Neuronal stem cell (in vitro differentiated cells): ENCODE data around the gene SPNS2.
"Not testable (repeated sequence)": the region's sequence is repeated elsewhere in the genome, so short reads cannot be mapped to it uniquely, and the experiment has no call there.

Experiments
- DNase-seq: peaks from one replicate; pipeline ENCODE4 v3.0.0-alpha.2; 2013; ENCODE audit warnings: low spot score
- H2AFZ ChIP-seq: one replicate; pipeline ENCODE4 v1.6.1; 2013; ENCODE audit warnings: mild to moderate bottlenecking, low read length, inconsistent platforms
- H2AK5ac ChIP-seq: 2 replicates; pipeline ENCODE4 v1.6.1; 2013; ENCODE audit warnings: low read depth, mild to moderate bottlenecking, inconsistent platforms, low read length, moderate library complexity, mixed read lengths
- H2BK120ac ChIP-seq: 2 replicates; pipeline ENCODE4 v1.6.1; 2013; ENCODE audit warnings: low read depth, mild to moderate bottlenecking, inconsistent platforms, low read length, moderate library complexity, mixed read lengths
- H2BK12ac ChIP-seq: one replicate; pipeline ENCODE4 v1.6.1; 2013; ENCODE audit warnings: low read length, inconsistent platforms
- H2BK15ac ChIP-seq: 2 replicates; pipeline ENCODE4 v1.6.1; 2013; ENCODE audit warnings: mild to moderate bottlenecking, low read length, inconsistent platforms, mixed read lengths
- H2BK5ac ChIP-seq: one replicate; pipeline ENCODE4 v1.6.1; 2013; ENCODE audit warnings: inconsistent platforms, mild to moderate bottlenecking, low read length, moderate library complexity
- H3K14ac ChIP-seq: one replicate; pipeline ENCODE4 v1.6.1; 2013; ENCODE audit warnings: low read length, inconsistent platforms
- H3K18ac ChIP-seq: 2 replicates; pipeline ENCODE4 v1.6.1; 2013; ENCODE audit warnings: low read length, inconsistent platforms
- H3K23ac ChIP-seq: 2 replicates; pipeline ENCODE4 v1.6.1; 2013; ENCODE audit warnings: low read depth, mild to moderate bottlenecking, mixed read lengths, low read length, inconsistent platforms; ENCODE audit not compliant: poor library complexity
- H3K27ac ChIP-seq: replicated peaks from 3 replicates; pipeline ENCODE4 v1.5.1; 2013; ENCODE audit warnings: low read length, inconsistent platforms
- H3K27me3 ChIP-seq, 3 experiments: 2 replicates each; pipeline ENCODE4 v1.6.1; 2013; ENCODE audit warnings: low read length in 3 of 3, mild to moderate bottlenecking in 2 of 3, inconsistent platforms in 1 of 3, low read depth in 1 of 3, mixed read lengths in 1 of 3, moderate library complexity in 1 of 3; ENCODE audit not compliant: control insufficient read depth in 3 of 3, insufficient read depth in 3 of 3
- H3K36me3 ChIP-seq, 2 donors: replicated peaks in 1 of 2; 2 replicates each; pipeline ENCODE4 v1.6.1; 2013; ENCODE audit warnings: low read length in 2 of 2; ENCODE audit not compliant: control insufficient read depth in 2 of 2, insufficient read depth in 2 of 2
- H3K4ac ChIP-seq: 2 replicates; pipeline ENCODE4 v1.6.1; 2013; ENCODE audit warnings: inconsistent platforms, mild to moderate bottlenecking, low read length, moderate library complexity
- H3K4me1 ChIP-seq, 2 donors: 1 replicate in 1 of 2; 2 replicates in 1 of 2; pipeline ENCODE4 v1.6.1; 2013; ENCODE audit warnings: low read length in 2 of 2, low read depth in 1 of 2; ENCODE audit not compliant: control insufficient read depth in 2 of 2, insufficient read depth in 1 of 2
- H3K4me2 ChIP-seq: one replicate; pipeline ENCODE4 v1.6.1; 2013; ENCODE audit warnings: mild to moderate bottlenecking, low read length, inconsistent platforms; ENCODE audit not compliant: insufficient read depth, poor library complexity, severe bottlenecking
- H3K4me3 ChIP-seq, 2 donors: 2 replicates each; pipeline ENCODE4 v1.5.1; 2013; ENCODE audit warnings: low read length in 2 of 2, mild to moderate bottlenecking in 2 of 2, inconsistent platforms in 1 of 2, moderate library complexity in 1 of 2
- H3K79me1 ChIP-seq: one replicate; pipeline ENCODE4 v1.6.1; 2013; ENCODE audit warnings: low read depth, mild to moderate bottlenecking, inconsistent platforms, low read length, moderate library complexity
- H3K9ac ChIP-seq: one replicate; pipeline ENCODE4 v1.6.1; 2013; ENCODE audit warnings: mild to moderate bottlenecking, low read depth, low read length, inconsistent platforms; ENCODE audit not compliant: poor library complexity
- H3K9me3 ChIP-seq, 2 donors: replicated peaks in 1 of 2; 2 replicates each; pipeline versions ENCODE3 to v1.6.1; 2013; ENCODE audit warnings: low read length in 2 of 2, mild to moderate bottlenecking in 2 of 2, inconsistent platforms in 1 of 2, low read depth in 1 of 2, mixed read lengths in 1 of 2, moderate library complexity in 1 of 2; ENCODE audit not compliant: control insufficient read depth in 2 of 2, insufficient read depth in 1 of 2
- H4K8ac ChIP-seq: one replicate; pipeline ENCODE4 v1.6.1; 2013; ENCODE audit warnings: low read depth, mild to moderate bottlenecking, inconsistent platforms, low read length, moderate library complexity
- H4K91ac ChIP-seq: one replicate; pipeline ENCODE4 v1.6.1; 2013; ENCODE audit warnings: low read length, low read depth, mild to moderate bottlenecking, inconsistent platforms; ENCODE audit not compliant: poor library complexity
- WGBS, 2 donors: extraction: QIAGEN DNeasy Blood & Tissue Kit; methylation state at CpG; one replicate each; pipeline ENCODE4 v1.1.7; 2013; ENCODE audit warnings: missing lambda C conversion rate in 2 of 2, mixed read lengths in 1 of 2; ENCODE audit not compliant: insufficient read length in 2 of 2, insufficient replicate concordance in 1 of 2; ENCODE audit errors: extremely low coverage in 2 of 2; 5-methylcytosine and 5-hydroxymethylcytosine counted together

Gene SPNS2

DNA sequence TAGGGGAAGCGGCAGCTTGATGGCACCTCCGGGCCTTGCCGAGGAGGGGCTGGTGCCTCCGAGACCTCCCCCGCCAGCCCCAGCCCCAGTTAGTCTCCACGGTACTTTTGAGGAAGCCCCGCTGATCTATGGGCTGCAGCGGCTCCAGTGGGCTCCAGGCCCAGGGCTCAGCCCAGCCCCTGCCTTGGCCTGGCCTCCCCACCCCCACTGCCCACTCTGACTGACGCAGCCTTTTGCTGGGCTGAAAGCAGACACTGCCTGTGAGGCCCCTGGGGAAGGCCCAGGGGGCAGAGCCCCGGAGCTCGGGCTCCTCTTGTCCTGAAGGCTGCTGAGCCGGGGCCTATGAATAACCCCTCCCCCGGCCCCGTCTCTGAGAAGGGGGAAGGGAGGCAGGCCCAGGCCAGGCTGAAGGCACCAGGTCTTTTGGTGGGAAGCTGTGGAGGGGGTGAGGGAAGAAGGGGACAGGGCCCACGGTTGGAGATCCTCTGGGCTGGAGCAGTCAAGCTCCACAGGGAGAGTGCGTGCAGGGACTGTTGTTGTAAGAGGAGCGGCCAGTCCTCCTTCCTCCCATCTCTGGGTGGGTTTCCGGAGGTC is 78.1 kb downstream of the SPNS2 start:
- H3K9ac ChIP-seq: peak overlapping the region; percentile 61
- H2BK15ac ChIP-seq: peak overlapping the region; percentile 90
- no peak overlapping the region for H3K23ac ChIP-seq
- peaks cover 0 to 2% of the 10 kb centered on the region in 2 donors for H3K9me3 ChIP-seq
- peak overlapping the region; percentile 91 for H2AFZ ChIP-seq
- H4K8ac ChIP-seq: peak overlapping the region; percentile 94
- H3K79me1 ChIP-seq: peaks cover 4% of the 10 kb centered on the region
- H2BK12ac ChIP-seq: peak overlapping the region; percentile 12
- no peaks in the 10 kb centered on the region for H3K36me3 ChIP-seq
- H3K4me2 ChIP-seq: no peak overlapping the region
- H3K27ac ChIP-seq: peak overlapping the region; percentile 84
- no peak overlapping the region for H3K4me3 ChIP-seq
- H3K18ac ChIP-seq: peak overlapping the region; percentile 98
- H2BK120ac ChIP-seq: peak overlapping the region; percentile 99
- H3K14ac ChIP-seq: no peak overlapping the region
- peak; percentile 65 for DNase-seq
- peaks cover 17 to 18% of the 10 kb centered on the region in 2 donors for H3K4me1 ChIP-seq
- peak overlapping the region; percentile 17 for H3K4ac ChIP-seq
- H4K91ac ChIP-seq: peak overlapping the region; percentile 99
- peaks cover 0 to 23% (median 0%) of the 10 kb centered on the region in 3 experiments for H3K27me3 ChIP-seq
- peak overlapping the region; percentile 98 for H2BK5ac ChIP-seq
- no CpG with 5 or more reads among the region's 18 CpGs for WGBS, 2 donors
- peak overlapping the region; percentile 100 for H2AK5ac ChIP-seq

- Histone ChIP-seq H3K79me1 (peaks cover 6% of the 10 kb centered on the region), H3K23ac (no peak overlapping the region), H2BK5ac (peak overlapping the region; percentile 98), H4K8ac (peak overlapping the region; percentile 94), H3K4me2 (no peak overlapping the region), H2BK120ac (peak overlapping the region; percentile 89), H3K18ac (peak overlapping the region; percentile 98), H3K27ac (peak overlapping the region; percentile 84), H2BK12ac (peak overlapping the region; percentile 12), H3K14ac (no peak overlapping the region), H3K9ac (no peak overlapping the region), H3K27me3 (peaks cover 0 to 25% (median 0%) of the 10 kb centered on the region in 3 experiments), H2BK15ac (peak overlapping the region; percentile 90), H3K36me3 (no peaks in the 10 kb centered on the region), H3K9me3 (peaks cover 0 to 2% of the 10 kb centered on the region in 2 donors), H2AFZ (peak overlapping the region; percentile 91), H4K91ac (peak overlapping the region; percentile 34), H3K4me1 (peaks cover 21 to 24% of the 10 kb centered on the region in 2 donors), H3K4me3 (no peak overlapping the region), H2AK5ac (peak overlapping the region; percentile 95), H3K4ac (no peak overlapping the region)
- no CpG with 5 or more reads among the region's 8 CpGs for WGBS, 2 donors
- DNase-seq: no peak
Measured at GRCh38 chr17:4577386-4577993, 78.8 kb downstream of the SPNS2 start.

GRCh38 chr17:4578349-4578748 is 79.7 kb downstream of the SPNS2 start:
- H3K9ac ChIP-seq, DNase-seq, H3K4me2 ChIP-seq, H3K14ac ChIP-seq, H3K18ac ChIP-seq, H3K79me1 ChIP-seq, H3K9me3 ChIP-seq, H2AK5ac ChIP-seq, H3K23ac ChIP-seq, H2BK5ac ChIP-seq, H2BK120ac ChIP-seq, H3K4ac ChIP-seq, H2BK12ac ChIP-seq, H3K4me3 ChIP-seq, H4K8ac ChIP-seq, H2BK15ac ChIP-seq, H2AFZ ChIP-seq, H4K91ac ChIP-seq, H3K27ac ChIP-seq, H3K36me3 ChIP-seq: not testable (repeated sequence)
- WGBS, 2 donors: no CpG with 5 or more reads among the region's 24 CpGs
- Histone ChIP-seq H3K4me1 (peaks cover 21 to 27% of the 10 kb centered on the region in 2 donors), H3K27me3 (peaks cover 0 to 34% (median 4%) of the 10 kb centered on the region in 3 experiments)

- WGBS, 2 donors: no CpG with 5 or more reads among the region's 11 CpGs
- H2BK5ac ChIP-seq: peak overlapping the region; percentile 60
- H2BK120ac ChIP-seq: no peak overlapping the region
- no peak overlapping the region for H3K4ac ChIP-seq
- H3K4me3 ChIP-seq: no peak overlapping the region
- no peak overlapping the region for H4K8ac ChIP-seq
- peaks cover 0 to 2% of the 10 kb centered on the region in 2 donors for H3K9me3 ChIP-seq
- H3K4me2 ChIP-seq: no peak overlapping the region
- peak overlapping the region; percentile 27 for H3K14ac ChIP-seq
- peak overlapping the region; percentile 21 for H3K9ac ChIP-seq
- peaks cover 6% of the 10 kb centered on the region for H3K79me1 ChIP-seq
- no peak overlapping the region for H4K91ac ChIP-seq
- H3K18ac ChIP-seq: no peak overlapping the region
- peak overlapping the region; percentile 73 for H3K23ac ChIP-seq
- no peak overlapping the region for H3K27ac ChIP-seq
- peaks cover 24 to 29% of the 10 kb centered on the region in 2 donors for H3K4me1 ChIP-seq
- peak overlapping the region; percentile 45 for H2BK15ac ChIP-seq
- H2BK12ac ChIP-seq: no peak overlapping the region
- no peak for DNase-seq
- H3K36me3 ChIP-seq: no peaks in the 10 kb centered on the region
- H2AK5ac ChIP-seq: peak overlapping the region; percentile 28
- peaks cover 0 to 47% (median 13%) of the 10 kb centered on the region in 3 experiments for H3K27me3 ChIP-seq
- H2AFZ ChIP-seq: no peak overlapping the region
Measured at GRCh38 chr17:4579678-4580077, 81.0 kb downstream of the SPNS2 start.
